IMR-90 (cell line): Measurements from ENCODE around the gene TDG. TPM values are rescaled to one million over a fixed set of nuclear protein-coding genes. Genes with fewer than 3 reads are reported as not detected.

Source experiments
- ATAC-seq: fragments of 200-7000 bp; cut with Tn5 transposase; 2 replicates; pipeline ENCODE4 v1.9.1; 2020; ENCODE audit warnings: low read depth, mild to moderate bottlenecking, moderate library complexity
- BruUV-seq: library from RNA; stranded (reverse); fragments of 400-500 nt; replicated peaks from 2 replicates; lab custom pipeline; 2021; lab: Mats Ljungman, UMichigan
- CTCF ChIA-PET: fragments of 300-600 bp; formaldehyde crosslinking; extraction: SDS; loops from one replicate; lab custom pipeline; 2021; ENCODE audit warnings: antibody characterized with exemption; lab: Yijun Ruan, JAX
- POLR2A ChIA-PET: fragments of 300-600 bp; sonication (Branson Sonifier 250); formaldehyde crosslinking; loops from one replicate; lab custom pipeline; 2022; ENCODE audit warnings: antibody characterized with exemption; ENCODE audit not compliant: unreplicated experiment; lab: Charles Lee
- DNase-seq: peaks from one replicate; pipeline ENCODE4 v3.0.0; 2013
- H2AFZ ChIP-seq: replicated peaks from 2 replicates; pipeline ENCODE3; 2013; ENCODE audit warnings: low read length, mild to moderate bottlenecking; ENCODE audit not compliant: poor library complexity
- H2AK5ac ChIP-seq: 2 replicates; pipeline ENCODE4 v1.6.1; 2013; ENCODE audit warnings: low read depth, low read length, inconsistent platforms
- H2AK9ac ChIP-seq: replicated peaks from 2 replicates; pipeline ENCODE3; 2013; ENCODE audit warnings: mild to moderate bottlenecking, low read depth, low read length, moderate library complexity; ENCODE audit not compliant: poor library complexity
- H2BK120ac ChIP-seq: 2 replicates; pipeline ENCODE4 v1.6.1; 2013; ENCODE audit warnings: low read depth, low read length, inconsistent platforms
- H2BK15ac ChIP-seq: 3 replicates; pipeline ENCODE4 v1.6.1; 2013; ENCODE audit warnings: low read depth, low read length, inconsistent platforms
- H2BK20ac ChIP-seq: 2 replicates; pipeline ENCODE4 v1.6.1; 2013; ENCODE audit warnings: low read depth, mild to moderate bottlenecking, inconsistent platforms, low read length, moderate library complexity
- H2BK5ac ChIP-seq: 2 replicates; pipeline ENCODE4 v1.6.1; 2013; ENCODE audit warnings: mild to moderate bottlenecking, low read depth, low read length, inconsistent platforms; ENCODE audit not compliant: poor library complexity, severe bottlenecking
- H3K14ac ChIP-seq: replicated peaks from 2 replicates; pipeline ENCODE4 v1.6.1; 2013; ENCODE audit warnings: low read depth, low read length, inconsistent platforms
- H3K18ac ChIP-seq: 2 replicates; pipeline ENCODE4 v1.6.1; 2013; ENCODE audit warnings: low read depth, low read length, control low read depth
- H3K23ac ChIP-seq: 2 replicates; pipeline ENCODE4 v1.6.1; 2013; ENCODE audit warnings: low read depth, low read length, inconsistent platforms
- H3K27ac ChIP-seq: 2 replicates; pipeline ENCODE4 v1.5.1; 2013; ENCODE audit warnings: mild to moderate bottlenecking, control low read depth, low read length; ENCODE audit not compliant: insufficient read depth
- H3K27me3 ChIP-seq: 2 replicates; pipeline ENCODE4 v1.6.1; 2013; ENCODE audit warnings: low read length; ENCODE audit not compliant: control insufficient read depth, insufficient read depth
- H3K36me3 ChIP-seq: 2 replicates; pipeline ENCODE4 v1.6.1; 2013; ENCODE audit warnings: low read length, mixed read lengths; ENCODE audit not compliant: control insufficient read depth, insufficient read depth
- H3K4ac ChIP-seq: 2 replicates; pipeline ENCODE4 v1.6.1; 2013; ENCODE audit warnings: low read depth, low read length, inconsistent platforms
- H3K4me1 ChIP-seq: 2 replicates; pipeline ENCODE4 v1.6.1; 2013; ENCODE audit warnings: low read length, mixed read lengths; ENCODE audit not compliant: control insufficient read depth, insufficient read depth
- H3K4me2 ChIP-seq: 2 replicates; pipeline ENCODE4 v1.6.1; 2013; ENCODE audit warnings: low read depth, mild to moderate bottlenecking, control low read depth, low read length, moderate library complexity
- H3K4me3 ChIP-seq: 2 replicates; pipeline ENCODE4 v1.5.1; 2013; ENCODE audit warnings: low read depth, mild to moderate bottlenecking, control low read depth, low read length, moderate library complexity; ENCODE audit not compliant: insufficient read depth
- H3K56ac ChIP-seq: 2 replicates; pipeline ENCODE4 v1.6.1; 2013; ENCODE audit warnings: low read length, inconsistent platforms; ENCODE audit not compliant: insufficient read depth; ENCODE audit errors: extremely low read depth
- H3K79me1 ChIP-seq, 2 experiments: 2 replicates each; pipeline ENCODE4 v1.6.1; 2013; ENCODE audit warnings: low read length in 2 of 2, inconsistent platforms in 1 of 2, low read depth in 1 of 2
- H3K9ac ChIP-seq: 2 replicates; pipeline ENCODE4 v1.6.1; 2013; ENCODE audit warnings: low read depth, low read length, control low read depth
- H3K9me1 ChIP-seq: 2 replicates; pipeline ENCODE4 v1.6.1; 2013; ENCODE audit warnings: low read length, inconsistent platforms; ENCODE audit not compliant: insufficient read depth
- H3K9me3 ChIP-seq: 2 replicates; pipeline ENCODE4 v1.6.1; 2013; ENCODE audit warnings: low read length; ENCODE audit not compliant: control insufficient read depth, insufficient read depth
- H4K20me1 ChIP-seq: 2 replicates; pipeline ENCODE4 v1.6.1; 2013; ENCODE audit warnings: low read length, inconsistent platforms; ENCODE audit not compliant: insufficient read depth
- H4K5ac ChIP-seq: 2 replicates; pipeline ENCODE4 v1.6.1; 2013; ENCODE audit warnings: mild to moderate bottlenecking, low read depth, low read length, control low read depth
- H4K8ac ChIP-seq, 2 experiments: 2 replicates each; pipeline ENCODE4 v1.6.1; 2013; ENCODE audit warnings: low read depth in 2 of 2, low read length in 2 of 2, control low read depth in 1 of 2, inconsistent platforms in 1 of 2
- H4K91ac ChIP-seq: 2 replicates; pipeline ENCODE4 v1.6.1; 2013; ENCODE audit warnings: low read depth, low read length, inconsistent platforms; ENCODE audit not compliant: insufficient read depth
- CEBPB ChIP-seq: IDR thresholded peaks from 2 replicates; pipeline ENCODE4 v1.6.1; 2012; ENCODE audit warnings: low read depth, low read length, improper control_type of control experiment
- WGBS, 2 experiments: methylation state at CpG; one replicate each; pipeline versions ENCODE4 v1.1.5 to v1.1.7; 2013; ENCODE audit warnings: missing lambda C conversion rate in 2 of 2; ENCODE audit not compliant: insufficient read length in 1 of 2; ENCODE audit errors: extremely low coverage in 2 of 2; 5-methylcytosine and 5-hydroxymethylcytosine counted together
- dilution Hi-C: fragments of 300-500 bp; cut with HindIII; formaldehyde crosslinking; loops from one replicate; pipeline ENCODE4 v1.14.3; 2018; ENCODE audit warnings: low sequenced_read_pairs; ENCODE audit not compliant: unreplicated experiment
- in situ Hi-C: fragments of 300-500 bp; cut with MboI; formaldehyde crosslinking; loops from 3 replicates; pipeline ENCODE4 v1.14.3; 2019; ENCODE audit warnings: low sequenced_read_pairs, inconsistent platforms, mixed read lengths
- intact Hi-C: fragments of 100-400 bp; cut with micrococcal nuclease; formaldehyde crosslinking; loops from 2 replicates; pipeline ENCODE4 v1.10.0; 2022
- polyA plus RNA-seq, 3 experiments: library from polyadenylated mRNA; depleted of rRNA; stranded (reverse); fragments of >200 nt; gene quantifications; 2 replicates each; pipeline ENCODE4 v1.2.3, GENCODE V29; 2012; ENCODE audit warnings: low replicate concordance in 1 of 3
- total RNA-seq: library from RNA; depleted of rRNA; stranded (reverse); fragments of >200 nt; gene quantifications from 2 replicates; pipeline ENCODE4 v1.2.3, GENCODE V29; 2012
- TF ChIP-seq, protein P1 (sequence below): fragments of 150-350 bp; IDR thresholded peaks from 2 replicates; pipeline ENCODE4 v1.6.1; 2016; ENCODE audit warnings: low read depth, mild to moderate bottlenecking, low read length, moderate library complexity, borderline replicate concordance
- TF ChIP-seq, protein P2 (sequence below): conservative IDR thresholded peaks from 2 replicates; pipeline ENCODE4 v1.5.1; 2012; ENCODE audit warnings: mild to moderate bottlenecking, low read depth, low read length, improper control_type of control experiment

TDG gene
- total and polyA plus RNA-seq, 2 of the 4 experiments (the other 2 are of a cell fraction), result 14.0 to 14.7 TPM

DNA sequence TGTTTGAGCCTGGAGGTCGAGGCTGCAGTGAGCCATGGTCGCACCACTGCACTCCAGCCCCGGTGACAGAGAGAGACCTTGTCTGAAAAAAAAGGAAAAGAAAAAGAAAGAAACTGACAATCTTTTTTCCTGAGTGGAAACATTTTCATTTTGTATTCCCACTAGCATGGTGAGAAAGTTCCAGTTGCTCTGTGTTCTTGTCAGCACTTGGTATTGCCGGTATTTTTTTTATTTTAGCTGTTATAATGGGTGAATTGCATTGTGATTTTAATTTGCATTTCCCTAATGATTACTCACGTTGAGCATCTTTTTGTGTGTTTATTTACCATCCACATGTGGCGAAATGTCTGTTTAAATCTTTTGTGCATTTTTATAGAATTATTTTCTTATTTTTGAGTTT is 58.7 kb downstream of the TDG start:
- in situ Hi-C loops, result no loop called here
- H2BK15ac ChIP-seq, result no peak overlapping the region
- no peaks in the 10 kb centered on the region for H3K9me1 ChIP-seq
- peaks cover 0 to 3% of the 10 kb centered on the region in 2 experiments; a peak in 1 of 4 replicates for H3K79me1 ChIP-seq
- H2BK20ac ChIP-seq, result no peak overlapping the region
- DNase-seq, result no peak
- no peaks in the 10 kb centered on the region for H3K4me1 ChIP-seq
- H3K36me3 ChIP-seq, result no peaks in the 10 kb centered on the region
- BruUV-seq, result no TSS peak
- no peak overlapping the region for H3K4me2 ChIP-seq
- H4K5ac ChIP-seq, result no peak overlapping the region
- no CpG with 5 or more reads among the region's 6 CpGs for WGBS, 2 experiments
- no peak for TF ChIP-seq CEBPB
- TF ChIP-seq, protein P1, sequence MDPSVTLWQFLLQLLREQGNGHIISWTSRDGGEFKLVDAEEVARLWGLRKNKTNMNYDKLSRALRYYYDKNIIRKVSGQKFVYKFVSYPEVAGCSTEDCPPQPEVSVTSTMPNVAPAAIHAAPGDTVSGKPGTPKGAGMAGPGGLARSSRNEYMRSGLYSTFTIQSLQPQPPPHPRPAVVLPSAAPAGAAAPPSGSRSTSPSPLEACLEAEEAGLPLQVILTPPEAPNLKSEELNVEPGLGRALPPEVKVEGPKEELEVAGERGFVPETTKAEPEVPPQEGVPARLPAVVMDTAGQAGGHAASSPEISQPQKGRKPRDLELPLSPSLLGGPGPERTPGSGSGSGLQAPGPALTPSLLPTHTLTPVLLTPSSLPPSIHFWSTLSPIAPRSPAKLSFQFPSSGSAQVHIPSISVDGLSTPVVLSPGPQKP, result no peak
- TF ChIP-seq, protein P2, sequence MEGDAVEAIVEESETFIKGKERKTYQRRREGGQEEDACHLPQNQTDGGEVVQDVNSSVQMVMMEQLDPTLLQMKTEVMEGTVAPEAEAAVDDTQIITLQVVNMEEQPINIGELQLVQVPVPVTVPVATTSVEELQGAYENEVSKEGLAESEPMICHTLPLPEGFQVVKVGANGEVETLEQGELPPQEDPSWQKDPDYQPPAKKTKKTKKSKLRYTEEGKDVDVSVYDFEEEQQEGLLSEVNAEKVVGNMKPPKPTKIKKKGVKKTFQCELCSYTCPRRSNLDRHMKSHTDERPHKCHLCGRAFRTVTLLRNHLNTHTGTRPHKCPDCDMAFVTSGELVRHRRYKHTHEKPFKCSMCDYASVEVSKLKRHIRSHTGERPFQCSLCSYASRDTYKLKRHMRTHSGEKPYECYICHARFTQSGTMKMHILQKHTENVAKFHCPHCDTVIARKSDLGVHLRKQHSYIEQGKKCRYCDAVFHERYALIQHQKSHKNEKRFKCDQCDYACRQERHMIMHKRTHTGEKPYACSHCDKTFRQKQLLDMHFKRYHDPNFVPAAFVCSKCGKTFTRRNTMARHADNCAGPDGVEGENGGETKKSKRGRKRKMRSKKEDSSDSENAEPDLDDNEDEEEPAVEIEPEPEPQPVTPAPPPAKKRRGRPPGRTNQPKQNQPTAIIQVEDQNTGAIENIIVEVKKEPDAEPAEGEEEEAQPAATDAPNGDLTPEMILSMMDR, result no peak
- no peaks in the 10 kb centered on the region for H3K27me3 ChIP-seq
- no peak for ATAC-seq
- no peak overlapping the region for H3K23ac ChIP-seq
- no peak overlapping the region for H3K4me3 ChIP-seq
- no peak overlapping the region for H3K4ac ChIP-seq
- no peak overlapping the region for H2AK5ac ChIP-seq
- no peak overlapping the region for H2AK9ac ChIP-seq
- H3K14ac ChIP-seq, result no peak overlapping the region
- H3K9me3 ChIP-seq, result peaks cover 2% of the 10 kb centered on the region
- H4K20me1 ChIP-seq, result no peaks in the 10 kb centered on the region
- no peak overlapping the region for H4K91ac ChIP-seq
- no peak overlapping the region for H3K18ac ChIP-seq
- intact Hi-C loops, result no loop called here
- H3K27ac ChIP-seq, result no peak overlapping the region
- no peak overlapping the region for H3K9ac ChIP-seq
- H2BK120ac ChIP-seq, result no peak overlapping the region
- CTCF ChIA-PET, result no interaction called here
- POLR2A ChIA-PET, result no interaction called here
- H4K8ac ChIP-seq, result no peak overlapping the region
- dilution Hi-C loops, result no loop called here
- H2BK5ac ChIP-seq, result no peak overlapping the region
- no peak overlapping the region for H3K56ac ChIP-seq
- H2AFZ ChIP-seq, result no peak overlapping the region
